ENCODE results near the gene PARP6.

PARP6 gene, protein sequence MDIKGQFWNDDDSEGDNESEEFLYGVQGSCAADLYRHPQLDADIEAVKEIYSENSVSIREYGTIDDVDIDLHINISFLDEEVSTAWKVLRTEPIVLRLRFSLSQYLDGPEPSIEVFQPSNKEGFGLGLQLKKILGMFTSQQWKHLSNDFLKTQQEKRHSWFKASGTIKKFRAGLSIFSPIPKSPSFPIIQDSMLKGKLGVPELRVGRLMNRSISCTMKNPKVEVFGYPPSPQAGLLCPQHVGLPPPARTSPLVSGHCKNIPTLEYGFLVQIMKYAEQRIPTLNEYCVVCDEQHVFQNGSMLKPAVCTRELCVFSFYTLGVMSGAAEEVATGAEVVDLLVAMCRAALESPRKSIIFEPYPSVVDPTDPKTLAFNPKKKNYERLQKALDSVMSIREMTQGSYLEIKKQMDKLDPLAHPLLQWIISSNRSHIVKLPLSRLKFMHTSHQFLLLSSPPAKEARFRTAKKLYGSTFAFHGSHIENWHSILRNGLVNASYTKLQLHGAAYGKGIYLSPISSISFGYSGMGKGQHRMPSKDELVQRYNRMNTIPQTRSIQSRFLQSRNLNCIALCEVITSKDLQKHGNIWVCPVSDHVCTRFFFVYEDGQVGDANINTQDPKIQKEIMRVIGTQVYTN

DNA sequence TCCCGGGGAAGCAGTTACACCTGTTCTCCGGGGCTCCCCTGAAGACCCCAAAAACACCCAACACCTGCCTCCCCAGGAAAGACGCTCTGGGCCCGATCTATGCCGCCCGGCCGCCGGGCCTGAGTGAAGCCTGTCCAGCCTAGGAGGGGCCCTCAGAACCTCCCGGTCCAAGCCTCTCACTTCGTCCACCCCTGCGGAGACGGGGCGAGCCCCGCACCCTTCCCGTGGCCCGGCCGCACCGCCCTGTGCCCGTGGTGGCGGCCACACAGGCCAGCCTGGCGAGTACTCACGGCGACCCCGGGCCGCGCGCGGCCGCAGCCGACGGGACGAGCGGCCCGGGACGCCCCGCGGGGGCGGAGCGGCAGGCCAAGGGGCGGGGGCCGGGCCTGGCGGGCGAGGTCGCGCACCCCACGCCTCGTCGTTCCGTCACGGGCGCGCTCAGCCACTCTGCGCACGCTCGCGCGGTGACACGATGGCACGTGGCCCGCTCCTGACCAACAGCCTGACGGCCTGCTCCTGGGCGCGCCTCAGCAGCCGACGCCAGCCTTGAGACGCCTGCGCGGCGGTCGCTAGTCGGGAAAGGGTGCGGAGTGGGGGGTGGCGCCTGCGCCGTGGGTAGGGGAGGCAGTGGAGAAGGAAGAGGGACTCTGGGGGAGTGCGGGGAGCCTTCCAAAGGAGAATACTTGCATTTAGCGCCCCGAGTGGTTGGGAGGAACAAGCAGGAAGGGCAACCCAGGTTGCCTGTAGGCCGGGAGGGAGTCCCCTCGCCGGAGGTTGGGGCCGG lies at the start of gene PARP6:
TSS of gene PARP6 (minus strand) at position 342 of the 784 bp plus-strand sequence. CDS start 5,077 bp downstream, outside the sequence.
- intact Hi-C loops (cut with DNase I), result loop anchor here (1.0 to 10.0 kb wide), 2 partner anchors 41 to 68 kb away; partner anchors contain the start of gene PKM
- peak; percentile 96 to 100 (median 98) for DNase-seq

DNA sequence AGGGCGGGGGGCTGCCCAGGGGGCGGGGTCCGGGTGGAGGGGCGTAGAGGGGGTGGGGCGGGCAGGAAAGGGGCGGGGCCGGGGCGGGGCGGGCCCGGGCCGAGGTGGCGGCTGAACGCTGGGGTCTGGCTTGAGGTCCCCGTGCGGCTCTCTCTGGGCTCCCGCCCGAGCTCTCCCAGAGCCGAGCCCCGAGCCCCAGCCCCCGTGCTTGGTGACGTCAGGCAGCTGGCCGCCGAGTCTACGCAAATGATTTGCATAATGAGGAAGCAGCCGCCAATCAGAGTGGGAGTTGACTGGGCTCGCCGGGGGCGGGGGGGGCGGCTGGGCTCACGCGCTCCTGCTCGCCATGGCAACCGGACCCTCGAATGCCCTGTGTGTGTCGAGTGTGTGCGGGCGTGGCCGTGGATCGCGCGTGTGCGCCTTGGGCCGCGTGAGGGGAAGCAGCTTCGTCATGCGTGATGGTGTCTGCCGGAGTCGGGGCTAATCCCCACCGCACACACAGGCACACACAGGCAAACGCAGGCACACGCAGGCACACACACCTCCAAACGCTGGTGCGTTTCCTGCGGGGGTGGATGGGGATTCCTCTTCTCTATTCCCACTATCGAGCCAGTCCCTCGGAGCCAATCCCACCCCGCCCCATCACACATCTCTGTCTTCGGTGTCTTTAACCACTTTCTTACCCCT lies 47.8 kb upstream of the PARP6 start, which contains the start of gene CELF6:
TSS of gene CELF6 (minus strand) at position 173 of the 687 bp plus-strand sequence. CDS start 283 bp downstream, outside the sequence.
- intact Hi-C loops (cut with DNase I), result no loop called here
- DNase-seq, result peak; percentile 61 to 98 (median 88)

DNA sequence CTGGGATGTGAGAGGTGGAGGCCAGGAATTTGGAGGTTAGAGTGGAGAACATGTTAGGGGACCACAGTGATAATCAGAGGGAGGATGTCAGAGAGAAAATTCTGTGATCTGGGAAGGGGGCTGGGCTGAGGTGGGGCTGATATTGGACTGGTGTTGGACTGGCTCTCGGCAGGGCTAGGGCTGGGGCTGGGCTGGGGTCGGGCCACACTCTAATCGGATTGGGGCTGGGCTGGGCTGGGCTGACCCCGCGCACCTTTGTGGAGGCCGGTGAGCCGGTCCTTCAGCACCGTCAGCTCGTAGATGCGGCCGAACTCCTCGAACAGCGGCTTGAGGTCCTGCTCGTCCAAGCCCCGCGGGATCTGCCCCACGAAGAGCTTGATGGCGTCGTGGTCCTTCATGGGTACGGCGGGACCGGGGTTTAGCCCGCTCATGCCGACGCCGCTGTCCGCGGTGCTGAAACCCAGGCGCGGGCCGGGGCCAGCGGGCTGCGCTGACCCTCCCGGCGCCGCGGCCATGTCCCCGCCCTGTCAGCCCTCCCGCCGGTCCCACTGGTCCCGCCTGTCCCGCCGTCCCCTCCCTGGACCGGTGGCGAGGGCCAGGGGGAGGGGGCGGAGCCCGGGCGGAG lies 47.1 kb upstream of the PARP6 start:
- DNase-seq, result peak in 9 of 10 donors; percentile 22 to 91 (median 46)
- intact Hi-C loops (cut with DNase I), result no loop called here

DNA sequence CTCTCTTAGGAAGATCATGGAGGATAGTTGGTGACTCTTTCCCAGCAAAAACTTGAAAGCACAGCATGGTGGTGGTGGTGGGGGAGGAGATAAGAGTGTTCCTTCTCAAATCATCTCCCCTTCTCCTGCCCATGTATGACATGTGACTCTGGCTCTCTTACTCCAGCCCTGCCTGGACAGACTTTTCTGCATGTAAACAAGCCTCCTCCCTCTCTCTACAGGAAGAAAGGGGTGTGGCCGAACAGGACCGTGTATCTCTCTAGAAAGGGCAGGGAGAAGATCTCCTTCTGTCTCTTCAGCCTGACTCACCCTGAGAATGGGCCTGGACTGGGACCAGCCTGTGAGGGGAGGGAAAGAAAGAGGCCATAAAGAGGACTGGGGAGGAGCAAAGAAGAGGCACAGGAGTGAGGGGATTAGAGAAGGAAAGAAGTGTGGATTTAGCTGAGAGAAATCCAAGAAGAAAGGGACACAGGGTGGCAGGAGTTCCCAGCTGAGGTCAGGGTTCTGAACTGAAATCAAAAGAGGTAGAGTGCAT lies 46.1 kb upstream of the PARP6 start:
- no peak for DNase-seq
- intact Hi-C loops (cut with DNase I), result no loop called here

- intact Hi-C loops (cut with DNase I), result no loop called here
- DNase-seq, result peak in 1 of 10 donors; percentile 64
Measured at GRCh38 chr15:72315706-72316370, 43.5 kb upstream of the PARP6 start.

DNA sequence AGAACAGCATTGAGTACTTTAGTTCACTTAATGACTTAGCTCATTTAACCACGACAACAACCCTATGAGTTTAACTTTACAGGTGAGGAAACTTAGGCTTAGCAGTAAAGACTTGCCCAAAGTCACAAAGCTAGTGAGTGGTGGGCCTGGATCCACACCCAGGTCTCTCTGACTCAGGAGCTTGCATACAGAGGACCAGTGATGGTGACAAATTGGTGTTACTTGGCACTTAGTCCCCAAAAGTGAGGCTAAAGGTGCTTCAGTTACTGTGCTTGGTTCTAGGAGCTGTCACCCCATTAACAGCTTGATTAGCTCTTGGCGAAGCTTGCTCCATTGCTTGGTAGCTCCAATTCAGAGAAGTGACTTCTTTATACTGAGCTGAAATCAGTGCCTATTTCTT lies 41.5 kb upstream of the PARP6 start:
- intact Hi-C loops (cut with DNase I), result no loop called here
- no peak for DNase-seq

DNA sequence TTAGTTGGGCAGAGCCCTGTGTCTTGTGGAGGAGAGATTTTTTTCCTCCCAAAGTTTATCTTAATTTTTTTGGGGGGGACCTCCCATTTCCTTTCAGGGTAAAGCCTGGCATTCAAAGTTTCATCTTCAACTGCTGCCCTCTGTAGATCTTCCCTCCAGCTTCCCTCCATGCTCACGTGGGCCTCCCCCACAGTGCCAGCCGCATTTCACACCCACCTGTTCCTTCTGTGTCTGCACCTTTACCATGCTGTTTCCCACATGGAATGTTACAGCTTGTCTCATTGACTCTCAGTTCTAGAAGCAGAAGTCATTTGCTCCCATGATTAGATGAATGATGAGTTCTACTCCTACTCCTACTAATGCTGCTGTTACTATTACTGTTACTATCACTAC lies 41.1 kb upstream of the PARP6 start:
- intact Hi-C loops (cut with DNase I), result no loop called here

DNA sequence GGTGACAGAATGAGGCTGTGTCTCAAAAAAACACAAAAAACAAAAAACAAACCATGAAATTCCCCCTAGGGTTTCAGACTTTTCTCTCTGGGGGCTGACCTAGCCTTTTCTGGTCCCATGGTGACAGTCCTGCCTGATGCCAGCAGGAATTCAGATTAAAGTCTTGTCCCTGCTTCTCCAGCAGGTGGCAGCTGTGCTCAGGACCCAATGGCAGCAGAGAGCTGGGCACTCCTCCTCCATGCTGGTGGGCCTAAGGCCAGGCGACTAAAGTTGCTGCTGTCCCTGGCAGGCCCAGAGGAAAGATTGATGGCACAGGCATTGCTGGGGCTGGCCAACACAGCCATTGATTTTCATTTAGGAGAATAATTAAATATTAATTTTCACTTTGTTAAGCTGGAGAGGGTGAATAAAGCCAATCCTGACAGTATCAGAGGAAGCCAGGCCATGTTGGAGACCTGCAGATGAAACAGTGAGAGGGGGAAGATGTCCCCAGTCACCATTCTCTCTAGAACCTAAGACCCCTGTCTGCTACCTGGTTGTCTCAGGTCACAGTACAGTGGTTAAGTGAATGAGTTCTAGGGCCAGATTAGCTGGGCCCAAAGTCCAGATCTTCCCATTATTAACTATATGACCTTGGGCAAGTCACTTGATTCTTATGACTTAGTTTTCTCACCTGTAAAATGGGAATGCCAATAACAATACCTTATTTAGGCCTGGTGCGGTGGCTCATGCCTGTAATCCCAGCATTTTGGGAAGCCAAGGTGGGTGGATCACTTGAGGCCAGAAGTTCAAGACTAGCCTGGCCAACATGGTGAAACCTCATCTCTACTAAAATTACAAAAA lies 40.5 kb upstream of the PARP6 start:
- peak; percentile 38 to 94 (median 67) for DNase-seq
- intact Hi-C loops (cut with DNase I), result no loop called here

More for the DNA sequence above, 41.1 kb upstream of the PARP6 start:
- DNase-seq, result peak in 1 of 10 donors; percentile 59

GRCh38 chr15:72307026-72307425 lies 34.7 kb upstream of the PARP6 start:
- peak in 4 of 10 donors; percentile 11 to 82 (median 55) for DNase-seq
- intact Hi-C loops (cut with DNase I), result no loop called here

DNA sequence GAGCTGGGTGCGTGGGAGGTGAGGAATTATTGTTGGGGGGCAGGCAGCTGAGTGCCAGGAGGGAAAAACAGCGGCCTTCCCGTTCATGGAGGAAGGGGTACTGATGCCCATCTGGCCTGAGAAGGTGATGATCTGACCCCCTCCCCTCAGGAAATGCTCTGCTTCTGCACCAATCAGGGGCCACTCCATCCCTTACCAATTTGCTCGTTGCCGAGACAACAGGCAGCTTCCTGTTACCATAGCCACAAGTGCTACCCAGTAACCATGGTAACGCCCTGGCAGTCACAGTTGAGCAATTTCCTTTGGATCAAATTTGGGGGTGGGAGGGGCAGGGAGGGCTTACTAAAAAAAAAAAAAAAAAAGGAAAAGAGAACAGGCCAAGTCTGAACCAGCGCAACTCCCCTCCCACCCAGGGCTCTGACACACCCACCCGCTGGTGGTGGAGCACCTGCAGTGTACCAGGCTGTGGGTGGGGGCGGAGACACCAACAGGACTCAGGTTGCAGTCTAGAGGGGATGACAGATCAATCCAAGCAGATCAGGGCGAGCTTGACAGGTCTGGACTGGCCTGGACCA lies 33.9 kb upstream of the PARP6 start:
- intact Hi-C loops (cut with DNase I), result no loop called here
- DNase-seq, result peak; percentile 29 to 93 (median 70)

- intact Hi-C loops (cut with DNase I), result no loop called here
- DNase-seq, result peak in 1 of 10 donors; percentile 53
Measured at GRCh38 chr15:72304596-72304995, 32.2 kb upstream of the PARP6 start.

GRCh38 chr15:72302955-72303354 lies 30.6 kb upstream of the PARP6 start:
- intact Hi-C loops (cut with DNase I), result no loop called here
- no peak for DNase-seq

GRCh38 chr15:72289597-72290325 lies 17.4 kb upstream of the PARP6 start:
- DNase-seq, result peak in 1 of 10 donors; percentile 74
- intact Hi-C loops (cut with DNase I), result no loop called here

DNA sequence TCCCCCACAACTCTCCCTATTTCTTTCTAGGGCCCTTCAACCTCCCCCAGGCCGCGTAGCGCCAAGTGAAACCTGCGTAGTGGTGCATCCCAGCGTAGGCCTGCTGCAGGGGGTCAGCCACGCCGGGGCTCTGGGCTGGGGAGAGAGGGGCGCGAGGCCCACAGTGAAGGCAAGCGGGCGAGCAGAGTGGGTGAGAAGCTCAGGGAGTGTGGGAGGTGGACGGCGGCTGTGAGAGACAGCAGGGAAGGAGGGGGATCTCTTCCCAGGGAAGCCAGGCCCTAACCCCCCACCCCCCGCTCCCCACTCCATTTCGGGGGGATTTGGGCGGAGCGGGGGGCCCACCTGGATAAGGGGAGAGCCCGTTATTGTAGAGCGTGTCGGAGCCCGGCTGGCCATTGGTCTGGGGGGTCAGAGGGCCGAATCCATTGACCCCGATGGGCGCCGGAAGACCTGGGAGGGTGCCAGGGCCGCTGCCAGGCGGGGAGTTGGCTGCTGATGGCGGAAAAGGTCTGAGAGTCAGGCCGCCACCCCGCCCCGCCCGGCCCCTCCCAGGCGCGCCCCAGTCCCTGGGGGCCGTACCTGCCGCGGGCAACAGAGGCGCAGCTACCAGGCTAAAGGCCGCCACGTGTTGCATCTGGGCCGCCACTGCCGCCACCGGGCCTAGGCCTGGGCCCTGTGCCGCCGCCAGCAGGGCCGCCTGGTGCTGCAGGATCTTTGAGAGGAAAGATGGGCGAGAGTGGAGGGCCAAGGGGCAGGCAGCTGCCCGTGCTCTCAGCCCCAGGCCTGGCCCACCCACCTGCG lies 16.6 kb upstream of the PARP6 start:
- intact Hi-C loops (cut with DNase I), result no loop called here
- peak in 1 of 10 donors; percentile 67 for DNase-seq

DNA sequence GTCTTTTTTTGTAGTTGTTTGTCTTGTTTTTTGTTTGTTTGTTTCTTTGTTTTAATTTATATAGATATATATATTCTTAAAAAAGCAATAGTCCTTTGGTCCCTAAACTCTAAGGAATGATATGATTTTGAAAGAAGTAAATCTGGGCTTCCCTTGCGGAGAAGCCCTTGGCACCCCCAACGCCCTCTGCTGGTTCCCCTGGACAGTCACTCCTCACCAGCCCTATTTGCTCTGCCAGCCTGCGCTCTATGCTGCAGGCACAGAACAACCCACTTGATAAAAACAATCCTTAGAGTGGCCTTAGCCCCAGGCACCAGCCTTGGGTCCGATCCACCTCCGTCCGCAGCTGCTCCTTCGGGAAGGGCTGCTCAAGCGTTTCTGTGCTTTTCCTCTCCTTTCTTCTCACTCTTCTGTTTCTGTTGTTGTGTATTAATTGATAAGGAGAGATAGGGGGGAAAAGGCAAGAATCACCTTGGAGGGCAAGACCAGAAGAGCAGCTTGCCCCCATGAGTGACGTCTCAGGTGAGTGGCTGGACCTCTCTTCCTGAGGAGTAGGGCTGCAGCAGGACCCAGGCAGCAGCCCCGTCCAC lies 13.7 kb upstream of the PARP6 start:
- peak in 1 of 10 donors; percentile 60 for DNase-seq
- intact Hi-C loops (cut with DNase I), result no loop called here

DNA sequence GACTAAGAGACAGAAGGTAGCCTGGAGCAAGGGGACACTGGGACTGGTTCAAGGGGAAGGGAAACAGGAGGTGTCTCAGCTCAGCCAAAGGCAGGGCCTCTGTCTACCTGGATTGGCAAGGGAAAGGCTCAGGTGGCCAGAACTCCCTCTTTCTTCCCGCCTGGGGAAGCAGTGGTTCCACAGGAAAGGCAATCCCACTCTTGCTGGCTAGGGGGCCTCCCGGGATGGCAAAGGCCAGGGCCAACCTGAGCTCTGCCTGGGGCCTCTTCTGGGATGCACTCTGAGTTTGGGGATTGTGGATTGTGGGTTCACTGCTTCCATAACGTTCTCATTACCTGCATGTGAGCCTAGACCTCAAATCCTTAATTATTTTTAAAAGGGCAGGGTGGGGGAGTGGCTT lies 13.0 kb upstream of the PARP6 start:
- intact Hi-C loops (cut with DNase I), result no loop called here
- DNase-seq, result no peak
